HL-60 (cell line): ENCODE results near the gene GRB10.

ENCODE experiments used
- DNase-seq, 2 experiments: peaks; one replicate each; pipeline ENCODE4 v3.0.0-alpha.2; 2010 to 2020; ENCODE audit warnings: low read depth in 1 of 2, low spot score in 1 of 2
- H3K27ac ChIP-seq: fragments of 250-450 bp; sonication (Bioruptor Pico); replicated peaks from 2 replicates; pipeline ENCODE4 v1.5.1; 2020; ENCODE audit warnings: mild to moderate bottlenecking, moderate library complexity
- H3K27me3 ChIP-seq: fragments of 250-450 bp; sonication (Bioruptor Pico); 2 replicates; pipeline ENCODE4 v1.5.1; 2021; ENCODE audit warnings: mild to moderate bottlenecking, moderate library complexity; ENCODE audit not compliant: insufficient read depth, poor library complexity, severe bottlenecking
- H3K4me3 ChIP-seq: replicated peaks from 2 replicates; pipeline ENCODE4 v1.5.1; 2011; ENCODE audit warnings: mild to moderate bottlenecking, control low read depth, low read length; ENCODE audit not compliant: insufficient read depth
- GABPA ChIP-seq: IDR thresholded peaks from 2 replicates; pipeline ENCODE4 v1.6.1; 2012; ENCODE audit warnings: low read depth
- POLR2AphosphoS5 ChIP-seq: IDR thresholded peaks from 2 replicates; pipeline ENCODE4 v1.6.1; 2012; ENCODE audit warnings: low read depth
- SPI1 ChIP-seq: IDR thresholded peaks from 2 replicates; pipeline ENCODE4 v1.6.1; 2012; ENCODE audit warnings: low read depth, mild to moderate bottlenecking, borderline replicate concordance
- TF ChIP-seq, protein P1 (sequence below): IDR thresholded peaks from one replicate; pipeline ENCODE4 v1.5.1; 2011; ENCODE audit warnings: low read length, control low read depth, inconsistent platforms; ENCODE audit not compliant: insufficient read depth
- TF ChIP-seq, protein P2 (sequence below): IDR thresholded peaks from 2 replicates; pipeline ENCODE4 v1.6.1; 2012; ENCODE audit warnings: low read depth; ENCODE audit not compliant: insufficient replicate concordance

GRB10 gene

DNA sequence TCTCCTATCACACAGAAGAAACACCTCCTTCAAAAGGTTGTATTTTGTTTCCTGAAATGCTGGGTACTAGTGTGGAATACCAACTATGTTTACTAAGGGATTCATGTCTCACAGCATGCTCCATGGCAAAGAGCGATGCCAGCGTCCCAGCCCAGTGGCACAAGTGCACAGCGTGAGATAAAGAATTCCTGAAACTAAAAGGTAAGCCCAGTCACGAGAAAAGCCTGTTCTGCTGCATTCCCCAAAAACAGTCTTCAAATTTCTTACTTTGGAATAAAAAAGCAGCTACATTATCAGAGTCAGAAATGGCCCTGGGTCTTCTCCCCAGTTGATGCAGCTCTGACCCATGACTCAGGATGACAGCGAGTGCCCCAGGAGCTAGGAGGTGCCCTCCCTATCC, 164.4 kb downstream of the GRB10 start:
- no peak overlapping the region for H3K4me3 ChIP-seq
- no peak for DNase-seq
- H3K27ac ChIP-seq: no peak overlapping the region
- TF ChIP-seq SPI1 (no peak), POLR2AphosphoS5 (no peak), GABPA (no peak)
- TF ChIP-seq, protein P1, sequence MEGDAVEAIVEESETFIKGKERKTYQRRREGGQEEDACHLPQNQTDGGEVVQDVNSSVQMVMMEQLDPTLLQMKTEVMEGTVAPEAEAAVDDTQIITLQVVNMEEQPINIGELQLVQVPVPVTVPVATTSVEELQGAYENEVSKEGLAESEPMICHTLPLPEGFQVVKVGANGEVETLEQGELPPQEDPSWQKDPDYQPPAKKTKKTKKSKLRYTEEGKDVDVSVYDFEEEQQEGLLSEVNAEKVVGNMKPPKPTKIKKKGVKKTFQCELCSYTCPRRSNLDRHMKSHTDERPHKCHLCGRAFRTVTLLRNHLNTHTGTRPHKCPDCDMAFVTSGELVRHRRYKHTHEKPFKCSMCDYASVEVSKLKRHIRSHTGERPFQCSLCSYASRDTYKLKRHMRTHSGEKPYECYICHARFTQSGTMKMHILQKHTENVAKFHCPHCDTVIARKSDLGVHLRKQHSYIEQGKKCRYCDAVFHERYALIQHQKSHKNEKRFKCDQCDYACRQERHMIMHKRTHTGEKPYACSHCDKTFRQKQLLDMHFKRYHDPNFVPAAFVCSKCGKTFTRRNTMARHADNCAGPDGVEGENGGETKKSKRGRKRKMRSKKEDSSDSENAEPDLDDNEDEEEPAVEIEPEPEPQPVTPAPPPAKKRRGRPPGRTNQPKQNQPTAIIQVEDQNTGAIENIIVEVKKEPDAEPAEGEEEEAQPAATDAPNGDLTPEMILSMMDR: no peak
- TF ChIP-seq, protein P2, sequence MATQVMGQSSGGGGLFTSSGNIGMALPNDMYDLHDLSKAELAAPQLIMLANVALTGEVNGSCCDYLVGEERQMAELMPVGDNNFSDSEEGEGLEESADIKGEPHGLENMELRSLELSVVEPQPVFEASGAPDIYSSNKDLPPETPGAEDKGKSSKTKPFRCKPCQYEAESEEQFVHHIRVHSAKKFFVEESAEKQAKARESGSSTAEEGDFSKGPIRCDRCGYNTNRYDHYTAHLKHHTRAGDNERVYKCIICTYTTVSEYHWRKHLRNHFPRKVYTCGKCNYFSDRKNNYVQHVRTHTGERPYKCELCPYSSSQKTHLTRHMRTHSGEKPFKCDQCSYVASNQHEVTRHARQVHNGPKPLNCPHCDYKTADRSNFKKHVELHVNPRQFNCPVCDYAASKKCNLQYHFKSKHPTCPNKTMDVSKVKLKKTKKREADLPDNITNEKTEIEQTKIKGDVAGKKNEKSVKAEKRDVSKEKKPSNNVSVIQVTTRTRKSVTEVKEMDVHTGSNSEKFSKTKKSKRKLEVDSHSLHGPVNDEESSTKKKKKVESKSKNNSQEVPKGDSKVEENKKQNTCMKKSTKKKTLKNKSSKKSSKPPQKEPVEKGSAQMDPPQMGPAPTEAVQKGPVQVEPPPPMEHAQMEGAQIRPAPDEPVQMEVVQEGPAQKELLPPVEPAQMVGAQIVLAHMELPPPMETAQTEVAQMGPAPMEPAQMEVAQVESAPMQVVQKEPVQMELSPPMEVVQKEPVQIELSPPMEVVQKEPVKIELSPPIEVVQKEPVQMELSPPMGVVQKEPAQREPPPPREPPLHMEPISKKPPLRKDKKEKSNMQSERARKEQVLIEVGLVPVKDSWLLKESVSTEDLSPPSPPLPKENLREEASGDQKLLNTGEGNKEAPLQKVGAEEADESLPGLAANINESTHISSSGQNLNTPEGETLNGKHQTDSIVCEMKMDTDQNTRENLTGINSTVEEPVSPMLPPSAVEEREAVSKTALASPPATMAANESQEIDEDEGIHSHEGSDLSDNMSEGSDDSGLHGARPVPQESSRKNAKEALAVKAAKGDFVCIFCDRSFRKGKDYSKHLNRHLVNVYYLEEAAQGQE: no peak
- no peaks in the 10 kb centered on the region for H3K27me3 ChIP-seq

DNA sequence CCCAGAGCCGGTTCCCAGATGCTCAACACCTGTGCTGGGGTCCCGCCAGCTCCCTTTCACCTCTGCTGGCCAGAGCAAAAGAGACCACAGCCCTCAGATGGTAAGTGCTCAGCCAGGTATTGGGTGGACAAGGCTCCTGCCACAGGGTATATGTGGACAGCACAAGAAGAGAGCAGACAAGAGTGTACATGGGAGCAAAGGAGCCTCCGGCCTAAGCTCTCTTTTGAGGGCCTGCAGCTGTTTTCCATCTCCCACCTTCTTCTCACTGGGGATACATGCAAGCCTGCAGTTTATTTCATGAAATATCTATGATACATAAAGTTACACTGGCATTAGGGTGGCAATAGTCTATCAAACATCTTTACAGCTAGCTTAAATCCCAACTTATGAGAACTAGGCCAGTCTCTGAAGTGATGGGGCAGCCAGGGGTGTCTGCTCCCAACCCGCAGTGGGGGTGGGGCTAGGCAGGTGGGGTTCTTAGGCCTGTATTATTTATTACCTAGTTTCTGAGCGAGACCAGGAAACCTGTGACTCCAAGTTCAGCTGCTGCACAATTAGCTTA, 167.1 kb downstream of the GRB10 start:
- Histone ChIP-seq H3K27ac (no peak overlapping the region), H3K27me3 (no peaks in the 10 kb centered on the region), H3K4me3 (no peak overlapping the region)
- DNase-seq: no peak
- no peak for TF ChIP-seq POLR2AphosphoS5
- TF ChIP-seq, protein P1: no peak
- TF ChIP-seq GABPA: no peak
- no peak for TF ChIP-seq SPI1
- TF ChIP-seq, protein P2: no peak

DNA sequence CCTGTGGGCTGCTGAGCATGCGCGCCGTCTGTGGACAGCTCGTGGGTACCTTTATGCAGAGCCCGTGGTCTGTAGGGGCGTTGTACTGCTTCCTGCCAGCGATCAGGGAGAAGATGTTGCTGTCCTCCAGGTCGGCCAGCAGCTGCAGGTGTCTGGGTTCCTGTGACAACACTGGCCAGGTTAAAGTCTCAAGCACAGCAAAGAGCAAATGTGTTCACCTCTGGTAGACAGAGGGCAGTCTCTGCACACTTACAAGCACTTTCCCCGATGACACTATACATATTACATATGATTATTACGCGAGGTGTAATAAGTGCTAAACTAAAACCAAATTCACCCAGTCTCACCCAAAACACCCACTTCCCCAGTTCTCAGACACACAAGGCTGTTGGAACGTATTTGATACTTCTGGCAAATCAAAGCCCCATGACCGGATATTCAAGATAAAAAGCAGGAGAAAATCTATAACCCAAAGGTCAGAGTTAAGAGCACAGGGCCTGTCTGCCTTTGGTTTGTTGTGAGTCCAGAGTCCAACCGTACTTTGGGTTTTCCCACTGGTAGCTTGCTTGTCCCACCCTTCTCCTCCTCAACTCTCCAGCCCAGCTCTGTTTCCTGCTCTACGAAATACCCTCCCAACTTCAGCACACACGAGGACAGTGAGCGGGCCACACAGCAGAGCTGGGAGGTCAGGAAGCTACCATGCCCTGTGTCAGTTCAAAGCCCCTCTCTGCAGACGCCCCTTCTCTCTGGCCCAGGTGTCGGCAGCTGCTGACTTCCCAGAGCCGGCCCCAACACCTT, 167.8 kb downstream of the GRB10 start:
- TF ChIP-seq GABPA (no peak), SPI1 (no peak), POLR2AphosphoS5 (no peak)
- TF ChIP-seq, protein P1: no peak
- TF ChIP-seq, protein P2: no peak
- no peak overlapping the region for H3K4me3 ChIP-seq
- no peaks in the 10 kb centered on the region for H3K27me3 ChIP-seq
- DNase-seq: no peak
- no peak overlapping the region for H3K27ac ChIP-seq
